ENCODE data around the gene ANKRD12.

DNA sequence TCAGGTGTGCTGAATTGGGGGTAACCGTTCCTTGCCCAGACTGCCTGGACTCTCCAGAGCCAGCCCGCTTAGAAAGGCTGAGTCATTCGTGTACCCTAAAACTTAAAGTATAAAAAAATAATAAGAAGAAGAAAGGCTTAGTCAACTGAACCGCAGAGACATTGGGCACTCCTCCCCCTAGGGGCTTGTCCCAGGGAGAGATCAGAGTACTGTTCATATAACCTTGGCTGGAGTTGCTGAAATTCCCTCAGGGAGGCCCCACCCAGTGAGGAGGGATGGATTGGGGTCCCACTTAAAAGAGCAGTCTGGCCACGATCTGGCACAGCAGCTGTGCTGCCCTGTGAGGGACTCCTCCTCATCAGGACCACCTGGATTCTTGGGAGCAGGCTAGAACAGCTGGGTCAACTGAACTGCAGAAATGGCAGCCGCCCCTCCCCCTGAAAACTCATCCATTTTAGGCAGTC lies 37.2 kb downstream of the ANKRD12 start:
- TF ChIP-seq, protein P1, sequence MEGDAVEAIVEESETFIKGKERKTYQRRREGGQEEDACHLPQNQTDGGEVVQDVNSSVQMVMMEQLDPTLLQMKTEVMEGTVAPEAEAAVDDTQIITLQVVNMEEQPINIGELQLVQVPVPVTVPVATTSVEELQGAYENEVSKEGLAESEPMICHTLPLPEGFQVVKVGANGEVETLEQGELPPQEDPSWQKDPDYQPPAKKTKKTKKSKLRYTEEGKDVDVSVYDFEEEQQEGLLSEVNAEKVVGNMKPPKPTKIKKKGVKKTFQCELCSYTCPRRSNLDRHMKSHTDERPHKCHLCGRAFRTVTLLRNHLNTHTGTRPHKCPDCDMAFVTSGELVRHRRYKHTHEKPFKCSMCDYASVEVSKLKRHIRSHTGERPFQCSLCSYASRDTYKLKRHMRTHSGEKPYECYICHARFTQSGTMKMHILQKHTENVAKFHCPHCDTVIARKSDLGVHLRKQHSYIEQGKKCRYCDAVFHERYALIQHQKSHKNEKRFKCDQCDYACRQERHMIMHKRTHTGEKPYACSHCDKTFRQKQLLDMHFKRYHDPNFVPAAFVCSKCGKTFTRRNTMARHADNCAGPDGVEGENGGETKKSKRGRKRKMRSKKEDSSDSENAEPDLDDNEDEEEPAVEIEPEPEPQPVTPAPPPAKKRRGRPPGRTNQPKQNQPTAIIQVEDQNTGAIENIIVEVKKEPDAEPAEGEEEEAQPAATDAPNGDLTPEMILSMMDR (IDR thresholded peaks at IDR 0.05; ENCODE audit: poor library complexity, severe bottlenecking): no peak
- no peak for TF ChIP-seq RAD21 (conservative IDR thresholded peaks at IDR 0.05)

Data from neural cell (in vitro differentiated cells).